DOHH2 (cell line): Measurements from ENCODE around the gene HK1.

Experiments
- CTCF ChIP-seq: fragments of 200-600 bp; sonication (generic); IDR thresholded peaks from one replicate; pipeline ENCODE4 v1.5.1; 2014; ENCODE audit warnings: antibody characterized with exemption, mild to moderate bottlenecking, low read depth, low read length; ENCODE audit not compliant: poor library complexity, severe bottlenecking
- EZH2phosphoT487 ChIP-seq: fragments of 200-600 bp; sonication (generic); IDR thresholded peaks from 2 replicates; pipeline ENCODE4 v1.6.1; 2017; ENCODE audit warnings: borderline replicate concordance, mild to moderate bottlenecking, antibody characterized with exemption, low read length, moderate library complexity, mixed read lengths

- TF ChIP-seq CTCF (no peak), EZH2phosphoT487 (no peak)
Measured at GRCh38 chr10:69377191-69377590, 98.9 kb downstream of the HK1 start.
